Measurements from ENCODE around the gene UNC13C. TPM values are rescaled to one million over a fixed set of nuclear protein-coding genes. Genes with fewer than 3 reads are reported as not detected.

UNC13C gene
- total RNA-seq, 1 donor = 0.81 TPM

DNA sequence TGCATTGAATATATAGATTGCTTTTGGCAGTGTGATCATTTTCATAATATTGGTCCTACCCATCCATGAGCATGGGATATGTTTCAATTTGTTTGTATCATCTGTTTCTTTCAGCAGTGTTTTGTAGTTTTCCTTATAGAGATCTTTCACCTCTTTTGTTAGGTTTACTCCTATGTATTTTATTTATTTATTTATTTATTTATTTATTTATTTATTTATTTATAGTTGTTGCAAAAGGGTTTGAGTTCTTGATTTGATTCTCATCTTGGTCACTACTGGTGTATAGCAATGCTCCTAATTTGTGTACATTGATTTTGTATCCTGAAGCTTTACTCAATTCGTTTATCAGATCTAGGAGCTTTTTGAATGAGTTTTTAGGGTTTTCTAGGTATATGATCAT is 478.2 kb downstream of the UNC13C start:
- H3K4me3 ChIP-seq (ENCODE audit: low read depth, low read length) = no peak overlapping the region
- no peak for DNase-seq (ENCODE audit: low read depth)
- no peak for TF ChIP-seq CTCF (IDR thresholded peaks at IDR 0.05; ENCODE audit: insufficient read depth, low read length)

DNA sequence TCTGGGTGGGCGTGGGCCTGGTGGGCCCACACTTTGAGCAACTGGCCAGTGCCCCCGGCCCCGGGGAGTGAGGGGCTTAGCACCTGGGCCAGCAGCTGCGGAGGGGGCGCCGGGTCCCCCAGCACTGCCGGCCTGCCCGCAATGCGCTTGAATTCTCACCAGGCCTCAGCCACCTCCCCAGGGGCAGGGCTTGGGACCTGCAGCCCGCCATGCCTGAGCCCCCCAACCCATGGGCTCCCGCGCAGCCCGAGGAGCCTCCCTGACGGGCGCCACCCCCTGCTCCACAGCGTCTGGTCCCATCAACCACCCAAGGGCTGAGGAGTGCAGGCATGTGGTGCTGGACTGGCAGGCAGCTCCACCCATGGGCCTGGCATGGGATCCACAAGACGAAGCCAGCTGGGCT is 484.3 kb downstream of the UNC13C start:
- TF ChIP-seq CTCF (IDR thresholded peaks at IDR 0.05; ENCODE audit: insufficient read depth, low read length) = no peak
- DNase-seq (ENCODE audit: low read depth) = no peak
- no peak overlapping the region for H3K4me3 ChIP-seq (ENCODE audit: low read depth, low read length)

GRCh38 chr15:54481819-54482218 is 503.6 kb downstream of the UNC13C start:
- TF ChIP-seq CTCF (IDR thresholded peaks at IDR 0.05; ENCODE audit: insufficient read depth, low read length) = no peak
- DNase-seq (ENCODE audit: low read depth) = no peak
- H3K4me3 ChIP-seq (ENCODE audit: low read depth, low read length) = no peak overlapping the region

DNA sequence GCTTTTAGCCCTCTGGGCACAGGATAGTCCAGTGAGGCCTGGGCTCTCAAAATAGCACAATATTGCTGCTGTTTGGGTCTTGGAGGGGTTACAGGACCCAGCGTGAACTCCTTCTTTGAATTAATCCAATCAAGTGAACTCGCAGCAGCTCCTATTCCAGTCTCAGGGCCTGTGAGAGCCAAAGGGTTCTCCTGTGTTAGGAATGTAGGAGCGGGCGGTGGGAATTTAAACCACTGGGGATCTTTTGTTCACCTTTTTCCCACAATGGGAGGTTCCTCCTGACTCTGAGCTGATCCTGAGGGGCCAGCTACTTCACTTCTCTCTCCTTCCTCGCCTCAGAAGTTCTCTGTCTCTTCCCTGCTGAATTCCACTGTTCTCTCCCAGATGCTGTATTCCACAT is 504.0 kb downstream of the UNC13C start:
- H3K4me3 ChIP-seq (ENCODE audit: low read depth, low read length) = no peak overlapping the region
- DNase-seq (ENCODE audit: low read depth) = no peak
- no peak for TF ChIP-seq CTCF (IDR thresholded peaks at IDR 0.05; ENCODE audit: insufficient read depth, low read length)

DNA sequence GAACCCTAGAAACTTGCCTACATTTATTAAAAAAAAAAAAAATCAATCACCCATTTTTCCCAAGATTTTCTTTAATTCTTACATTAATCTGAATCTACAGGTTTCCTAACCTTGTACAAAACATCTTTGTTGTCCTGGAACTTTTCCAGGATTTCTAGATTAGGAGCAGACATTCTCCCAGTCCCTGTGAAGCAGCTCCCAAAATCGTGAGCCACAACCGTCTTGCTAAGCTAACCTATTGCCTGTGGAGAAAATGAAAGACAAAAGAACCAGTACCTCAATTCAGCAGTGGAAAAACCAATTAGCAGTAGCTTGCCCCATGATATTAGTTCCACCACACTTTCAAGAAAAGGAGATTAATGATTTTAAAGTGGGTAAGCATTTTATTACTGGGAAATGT is 522.1 kb downstream of the UNC13C start:
- no peak for TF ChIP-seq CTCF (IDR thresholded peaks at IDR 0.05; ENCODE audit: insufficient read depth, low read length)
- no peak for DNase-seq (ENCODE audit: low read depth)
- no peak overlapping the region for H3K4me3 ChIP-seq (ENCODE audit: low read depth, low read length)

GRCh38 chr15:54502416-54503075 is 524.3 kb downstream of the UNC13C start:
- no peak for DNase-seq (ENCODE audit: low read depth)
- no peak for TF ChIP-seq CTCF (IDR thresholded peaks at IDR 0.05; ENCODE audit: insufficient read depth, low read length)
- H3K4me3 ChIP-seq (ENCODE audit: low read depth, low read length) = no peak overlapping the region

DNA sequence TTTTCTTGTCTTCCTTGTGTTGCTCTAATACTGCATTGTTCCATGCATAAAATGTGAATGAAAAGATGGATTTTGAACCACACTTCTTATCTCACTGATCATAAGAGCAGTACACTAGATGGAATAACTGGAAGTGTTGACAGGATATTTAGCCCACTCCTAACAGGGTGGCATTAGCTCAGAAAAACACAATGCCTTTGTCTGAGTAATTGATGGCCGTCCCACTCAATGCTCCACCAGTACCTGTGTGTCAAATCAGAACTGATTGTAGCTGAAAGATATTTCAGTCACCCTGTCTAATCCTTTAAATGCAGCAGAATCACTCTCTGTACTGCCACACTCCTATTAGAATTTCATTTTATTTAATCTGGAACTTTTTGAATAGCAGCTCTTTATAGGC is 526.5 kb downstream of the UNC13C start:
- H3K4me3 ChIP-seq (ENCODE audit: low read depth, low read length) = no peak overlapping the region
- TF ChIP-seq CTCF (IDR thresholded peaks at IDR 0.05; ENCODE audit: insufficient read depth, low read length) = no peak
- DNase-seq (ENCODE audit: low read depth) = no peak
